BE2C (cell line): ENCODE results near the gene SREBF2.

Source experiments
- DNase-seq: peaks from one replicate; pipeline ENCODE4 v3.0.0-alpha.2; 2020
- H3K27me3 ChIP-seq: fragments of 250-450 bp; sonication (Bioruptor Pico); 2 replicates; pipeline ENCODE4 v1.5.1; 2020; ENCODE audit warnings: mild to moderate bottlenecking
- H3K36me3 ChIP-seq: fragments of 250-450 bp; sonication (Bioruptor Pico); 2 replicates; pipeline ENCODE4 v1.5.1; 2020; ENCODE audit warnings: mild to moderate bottlenecking
- H3K4me1 ChIP-seq: fragments of 250-450 bp; sonication (Bioruptor Pico); 2 replicates; pipeline ENCODE4 v1.5.1; 2020
- H3K4me3 ChIP-seq: 2 replicates; pipeline ENCODE4 v1.5.1; 2011; ENCODE audit warnings: low read depth, low read length
- H3K9me3 ChIP-seq: fragments of 250-450 bp; sonication (Bioruptor Pico); 2 replicates; pipeline ENCODE4 v1.5.1; 2020
- CTCF ChIP-seq: IDR thresholded peaks from 2 replicates; pipeline ENCODE4 v1.5.1; 2012; ENCODE audit warnings: mild to moderate bottlenecking, low read depth, low read length

The SREBF2 gene

DNA sequence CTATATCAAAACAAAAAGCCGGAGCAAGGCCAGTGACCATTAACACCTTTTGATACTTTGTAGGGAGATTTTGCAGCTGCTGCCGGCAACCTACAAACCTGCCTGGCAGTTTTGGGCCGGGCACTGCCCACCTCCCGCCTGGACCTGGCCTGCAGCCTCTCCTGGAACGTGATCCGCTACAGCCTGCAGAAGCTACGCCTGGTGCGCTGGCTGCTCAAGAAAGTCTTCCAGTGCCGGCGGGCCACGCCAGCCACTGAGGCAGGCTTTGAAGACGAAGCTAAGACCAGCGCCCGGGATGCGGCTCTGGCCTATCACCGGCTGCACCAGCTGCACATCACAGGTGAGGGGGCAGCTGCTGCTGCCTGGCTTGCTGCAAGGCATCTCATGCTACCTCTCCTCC, 47.7 kb downstream of the SREBF2 start:
- peaks cover 9% of the 10 kb centered on the region for H3K4me1 ChIP-seq
- no peaks in the 10 kb centered on the region for H3K9me3 ChIP-seq
- peaks cover 96% of the 10 kb centered on the region for H3K36me3 ChIP-seq
- DNase-seq: no peak
- H3K27me3 ChIP-seq: no peaks in the 10 kb centered on the region
- TF ChIP-seq CTCF: no peak
- H3K4me3 ChIP-seq: no peak overlapping the region

- Histone ChIP-seq H3K27me3 (no peaks in the 10 kb centered on the region), H3K4me3 (no peak overlapping the region), H3K36me3 (peaks cover 96% of the 10 kb centered on the region), H3K4me1 (no peaks in the 10 kb centered on the region), H3K9me3 (no peaks in the 10 kb centered on the region)
- no peak for DNase-seq
- TF ChIP-seq CTCF: no peak
Measured at GRCh38 chr22:41883400-41883799, 50.5 kb downstream of the SREBF2 start.

- no peaks in the 10 kb centered on the region for H3K4me1 ChIP-seq
- H3K4me3 ChIP-seq: no peak overlapping the region
- H3K36me3 ChIP-seq: peaks cover 97% of the 10 kb centered on the region
- no peaks in the 10 kb centered on the region for H3K9me3 ChIP-seq
- no peak for DNase-seq
- no peaks in the 10 kb centered on the region for H3K27me3 ChIP-seq
- TF ChIP-seq CTCF: no peak
Measured at GRCh38 chr22:41885116-41885515, 52.2 kb downstream of the SREBF2 start.

GRCh38 chr22:41885516-41885915, 52.6 kb downstream of the SREBF2 start:
- Histone ChIP-seq H3K36me3 (peaks cover 98% of the 10 kb centered on the region), H3K27me3 (no peaks in the 10 kb centered on the region), H3K4me1 (no peaks in the 10 kb centered on the region), H3K9me3 (no peaks in the 10 kb centered on the region), H3K4me3 (no peak overlapping the region)
- DNase-seq: no peak
- no peak for TF ChIP-seq CTCF

DNA sequence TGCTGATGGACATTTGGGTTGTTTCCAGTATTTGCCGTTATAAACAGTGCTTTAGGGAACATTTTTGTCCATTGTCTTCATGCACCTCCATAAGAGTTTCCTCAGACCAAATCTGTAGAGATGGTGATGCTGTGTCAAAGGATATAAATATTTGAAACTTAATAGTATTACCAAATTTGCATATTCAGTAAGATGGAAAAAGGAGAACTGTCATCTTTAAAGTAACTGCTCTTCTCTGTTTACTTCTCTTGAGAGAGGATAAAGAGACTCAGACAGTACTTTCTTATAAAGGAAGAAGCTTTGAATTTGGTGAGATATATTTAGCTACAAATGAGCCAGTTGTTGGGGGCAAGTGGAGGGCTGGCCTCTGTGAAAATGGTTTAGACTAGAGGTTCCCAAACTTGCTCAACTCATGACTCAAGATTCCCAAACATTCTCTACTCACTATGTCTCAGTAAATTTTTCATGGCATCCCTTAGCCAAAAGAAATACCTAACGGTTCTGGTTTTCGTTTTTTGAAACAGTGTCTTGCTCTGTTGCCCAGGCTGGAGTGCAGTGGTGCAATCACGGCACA, 55.8 kb downstream of the SREBF2 start:
- no peaks in the 10 kb centered on the region for H3K4me1 ChIP-seq
- DNase-seq: no peak
- H3K27me3 ChIP-seq: no peaks in the 10 kb centered on the region
- H3K9me3 ChIP-seq: no peaks in the 10 kb centered on the region
- H3K4me3 ChIP-seq: no peak overlapping the region
- H3K36me3 ChIP-seq: peaks cover 93% of the 10 kb centered on the region
- TF ChIP-seq CTCF: no peak

GRCh38 chr22:41891407-41891806, 58.5 kb downstream of the SREBF2 start:
- H3K36me3 ChIP-seq: peaks cover 93% of the 10 kb centered on the region
- H3K4me1 ChIP-seq: no peaks in the 10 kb centered on the region
- DNase-seq: no peak
- H3K4me3 ChIP-seq: no peak overlapping the region
- no peaks in the 10 kb centered on the region for H3K9me3 ChIP-seq
- no peaks in the 10 kb centered on the region for H3K27me3 ChIP-seq
- no peak for TF ChIP-seq CTCF
